ENCODE results near the gene EGFL7.

DNA sequence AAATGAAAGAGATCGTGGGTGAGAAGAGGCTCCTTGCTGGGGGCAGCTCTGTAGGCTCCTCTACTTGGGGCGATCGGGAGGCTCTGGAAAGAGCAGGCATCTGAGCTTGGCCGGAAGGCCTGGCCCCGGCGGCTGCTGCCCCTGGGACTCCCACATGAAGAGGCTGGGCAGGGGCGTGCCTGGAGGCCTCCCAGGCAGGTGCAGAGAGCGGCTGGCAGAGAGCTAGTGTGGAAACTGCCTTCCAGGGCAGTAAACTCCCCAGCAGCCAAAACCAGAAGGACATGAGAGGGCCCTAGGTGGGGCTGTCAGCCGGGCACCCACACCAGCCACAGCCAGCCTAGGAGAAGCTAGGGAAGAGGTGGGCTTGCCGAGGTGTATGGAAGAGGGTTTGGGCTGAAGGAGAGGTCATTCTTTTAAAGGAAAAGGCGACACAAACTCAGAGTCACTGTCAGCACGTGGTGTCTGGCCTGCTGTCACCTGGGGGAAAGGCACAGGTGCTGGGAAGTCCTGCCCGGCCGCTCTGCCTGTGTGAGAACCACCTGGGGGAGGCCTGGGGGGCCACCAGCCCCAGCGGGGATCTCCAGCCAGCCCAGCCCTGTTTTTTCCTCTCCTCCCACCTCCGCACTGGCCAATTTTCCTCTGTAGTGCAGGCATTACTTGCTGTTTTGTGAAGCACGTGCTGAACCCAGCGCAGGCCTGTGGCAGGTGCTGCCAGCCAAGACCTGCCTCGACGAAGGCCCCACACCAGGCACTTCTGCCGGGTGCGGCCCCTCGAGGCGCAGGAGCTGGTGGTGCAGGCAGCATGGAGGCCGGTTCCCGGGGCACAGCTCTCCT lies 44.8 kb upstream of the EGFL7 start:
- TF ChIP-seq CTCF (IDR thresholded peaks at IDR 0.05), result no peak
- TF ChIP-seq POLR2A (IDR thresholded peaks at IDR 0.05), result no peak
- no peak for TF ChIP-seq EP300 (IDR thresholded peaks at IDR 0.05)

All from ovary (tissue), 3 donors.